ENCODE data around the gene CYTIP. TPM values are rescaled to one million over a fixed set of nuclear protein-coding genes. Genes with fewer than 3 reads are reported as not detected.
"Not testable (repeated sequence)": the region's sequence is repeated elsewhere in the genome, so short reads cannot be mapped to it uniquely, and the experiment has no call there.

Gene CYTIP
- total RNA-seq, 1 donor from 2014 or later = 5.5 TPM

DNA sequence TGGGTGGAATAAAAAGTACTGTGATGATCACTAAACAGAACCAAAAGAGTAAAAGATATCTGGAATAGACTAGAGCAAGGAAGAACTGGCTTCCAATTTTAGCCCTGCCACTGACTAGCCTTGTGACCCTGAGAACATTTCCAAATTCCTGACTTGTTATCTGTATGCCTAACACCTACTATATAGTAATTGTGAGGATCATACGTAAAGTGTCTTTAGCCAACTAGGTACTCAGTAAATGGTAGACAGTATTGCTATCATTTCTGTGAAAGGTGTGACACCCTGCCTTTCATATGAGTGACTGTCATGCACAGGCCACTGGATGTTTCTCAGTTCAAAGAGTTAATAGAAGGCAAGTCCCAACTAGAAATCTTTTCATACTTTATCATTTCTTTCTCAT lies 29.8 kb downstream of the CYTIP start:
- TF ChIP-seq, protein P1, sequence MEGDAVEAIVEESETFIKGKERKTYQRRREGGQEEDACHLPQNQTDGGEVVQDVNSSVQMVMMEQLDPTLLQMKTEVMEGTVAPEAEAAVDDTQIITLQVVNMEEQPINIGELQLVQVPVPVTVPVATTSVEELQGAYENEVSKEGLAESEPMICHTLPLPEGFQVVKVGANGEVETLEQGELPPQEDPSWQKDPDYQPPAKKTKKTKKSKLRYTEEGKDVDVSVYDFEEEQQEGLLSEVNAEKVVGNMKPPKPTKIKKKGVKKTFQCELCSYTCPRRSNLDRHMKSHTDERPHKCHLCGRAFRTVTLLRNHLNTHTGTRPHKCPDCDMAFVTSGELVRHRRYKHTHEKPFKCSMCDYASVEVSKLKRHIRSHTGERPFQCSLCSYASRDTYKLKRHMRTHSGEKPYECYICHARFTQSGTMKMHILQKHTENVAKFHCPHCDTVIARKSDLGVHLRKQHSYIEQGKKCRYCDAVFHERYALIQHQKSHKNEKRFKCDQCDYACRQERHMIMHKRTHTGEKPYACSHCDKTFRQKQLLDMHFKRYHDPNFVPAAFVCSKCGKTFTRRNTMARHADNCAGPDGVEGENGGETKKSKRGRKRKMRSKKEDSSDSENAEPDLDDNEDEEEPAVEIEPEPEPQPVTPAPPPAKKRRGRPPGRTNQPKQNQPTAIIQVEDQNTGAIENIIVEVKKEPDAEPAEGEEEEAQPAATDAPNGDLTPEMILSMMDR (IDR thresholded peaks at IDR 0.05) = no peak
- intact Hi-C loops (cut with DNase I) = no loop called here
- Histone ChIP-seq H3K36me3 (no peaks in the 10 kb centered on the region), H3K27me3 (no peaks in the 10 kb centered on the region), H3K9me3 (no peaks in the 10 kb centered on the region), H3K4me3 (no peak overlapping the region), H3K4me1 (no peaks in the 10 kb centered on the region), H3K27ac (no peak overlapping the region)
- no peak for DNase-seq (ENCODE audit: low spot score in 2 of 2)

DNA sequence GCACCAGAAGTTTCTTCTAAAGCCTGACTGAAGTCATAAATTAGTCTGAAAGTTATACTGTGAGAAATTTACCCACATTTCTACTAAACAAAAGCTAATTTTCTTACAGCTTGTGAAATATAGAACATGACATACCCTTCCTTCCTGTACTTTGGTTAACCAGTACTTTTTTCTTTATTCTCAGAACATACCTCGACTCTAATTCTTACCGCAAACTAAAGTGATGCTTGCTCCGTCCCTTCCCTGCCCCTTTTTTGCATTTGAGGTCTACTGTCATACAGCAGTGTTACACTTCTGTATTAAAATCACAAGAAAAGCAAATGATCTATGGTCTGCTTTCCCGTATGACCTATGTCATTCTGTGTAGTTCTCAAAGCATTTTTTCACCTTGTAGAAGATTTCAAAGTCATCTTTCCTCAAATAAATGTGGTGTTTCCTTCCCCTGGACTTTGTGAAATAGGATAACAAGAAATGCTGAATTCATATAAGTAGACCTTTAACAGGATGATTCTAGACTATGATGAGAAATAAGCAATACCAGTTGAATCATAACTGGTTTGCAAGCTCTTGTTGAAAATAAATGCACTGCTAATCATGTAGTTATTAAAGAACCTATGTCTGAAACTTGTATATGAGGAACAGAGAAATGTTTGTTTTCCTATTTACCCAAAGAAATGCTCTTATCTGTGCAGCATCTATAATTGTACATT lies 30.4 kb downstream of the CYTIP start:
- no peak overlapping the region for H3K27ac ChIP-seq
- TF ChIP-seq, protein P1 (IDR thresholded peaks at IDR 0.05) = no peak
- H3K36me3 ChIP-seq = no peaks in the 10 kb centered on the region
- H3K4me3 ChIP-seq = no peak overlapping the region
- H3K4me1 ChIP-seq = no peaks in the 10 kb centered on the region
- DNase-seq (ENCODE audit: low spot score in 2 of 2) = no peak
- H3K9me3 ChIP-seq = no peaks in the 10 kb centered on the region
- intact Hi-C loops (cut with DNase I) = no loop called here
- no peaks in the 10 kb centered on the region for H3K27me3 ChIP-seq

DNA sequence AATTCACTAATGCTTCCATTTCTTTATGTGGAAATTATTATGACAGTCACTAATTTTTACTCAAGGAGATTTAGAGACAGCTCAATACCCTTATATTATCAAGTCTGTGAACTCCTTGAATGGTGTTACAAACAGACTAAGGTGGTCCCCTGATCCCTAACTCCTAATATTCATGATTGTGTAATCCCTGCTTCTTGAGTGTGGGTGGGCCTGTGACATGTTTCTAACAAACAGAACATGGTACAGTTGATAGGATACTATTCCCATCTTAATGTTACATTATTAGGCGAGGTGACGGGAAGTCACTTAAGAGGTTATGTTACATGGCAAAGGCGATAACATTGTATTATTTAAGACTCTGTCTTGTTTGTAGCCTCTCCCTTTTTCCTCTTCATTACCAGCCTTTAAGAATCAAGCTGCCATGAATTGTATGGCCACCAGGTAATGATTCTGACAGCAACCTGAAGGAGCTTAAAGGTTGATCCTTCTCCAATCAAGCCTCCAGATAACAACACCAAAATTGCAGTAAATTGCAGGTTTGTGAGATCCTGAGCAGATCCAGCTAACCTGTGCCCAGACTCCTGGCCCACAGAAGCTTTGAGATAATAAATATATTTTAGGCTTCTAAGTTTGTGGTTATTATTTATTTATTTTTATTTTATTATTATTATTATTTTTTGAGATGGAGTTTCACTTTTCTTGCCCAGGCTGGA lies 32.1 kb downstream of the CYTIP start:
- Histone ChIP-seq H3K4me1 (no peaks in the 10 kb centered on the region), H3K36me3 (no peaks in the 10 kb centered on the region), H3K4me3 (no peak overlapping the region), H3K27ac (no peak overlapping the region), H3K27me3 (no peaks in the 10 kb centered on the region), H3K9me3 (no peaks in the 10 kb centered on the region)
- TF ChIP-seq, protein P1 (IDR thresholded peaks at IDR 0.05) = no peak
- intact Hi-C loops (cut with DNase I) = no loop called here
- no peak for DNase-seq (ENCODE audit: low spot score in 2 of 2)

DNA sequence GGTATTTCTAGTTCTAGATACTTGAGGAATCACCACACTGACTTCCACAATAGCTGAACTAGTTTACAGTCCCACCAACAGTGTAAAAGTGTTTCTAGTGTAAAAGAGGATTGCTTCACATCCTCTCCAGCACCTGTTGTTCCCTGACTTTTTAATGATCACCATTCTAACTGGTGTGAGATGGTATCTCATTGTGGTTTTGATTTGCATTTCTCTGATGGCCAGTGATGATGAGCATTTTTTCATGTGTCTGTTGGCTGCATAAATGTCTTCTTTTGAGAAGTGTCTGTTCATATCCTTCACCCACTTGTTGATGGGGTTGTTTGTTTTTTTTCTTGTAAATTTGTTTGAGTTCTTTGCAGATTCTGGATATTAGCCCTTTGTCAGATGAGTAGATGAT lies 38.5 kb downstream of the CYTIP start:
- H3K4me3 ChIP-seq; H3K4me1 ChIP-seq; H3K9me3 ChIP-seq; DNase-seq (ENCODE audit: low spot score in 2 of 2); H3K27me3 ChIP-seq; intact Hi-C loops (cut with DNase I); H3K27ac ChIP-seq; H3K36me3 ChIP-seq: not testable (repeated sequence)

DNA sequence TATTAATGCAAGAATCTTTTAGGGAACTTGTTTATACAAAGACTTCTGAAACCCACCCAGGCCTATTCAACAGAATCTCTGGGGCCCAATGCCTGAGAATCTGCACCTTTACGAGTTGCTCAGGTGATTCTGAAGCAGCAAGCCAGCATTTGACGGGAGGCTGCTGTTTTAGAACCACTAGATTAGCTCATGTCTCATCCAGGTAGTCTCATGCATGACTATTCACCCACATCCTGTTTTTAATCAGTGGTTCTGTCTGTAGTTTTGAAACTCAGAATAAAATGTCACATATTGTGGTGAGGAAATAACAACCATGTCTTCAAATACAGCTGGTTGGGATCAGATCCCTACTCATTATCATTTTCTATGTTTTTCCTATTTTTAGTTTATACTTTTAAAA lies 39.5 kb downstream of the CYTIP start:
- DNase-seq (ENCODE audit: low spot score in 2 of 2) = no peak
- H3K4me1 ChIP-seq = no peaks in the 10 kb centered on the region
- TF ChIP-seq, protein P1 (IDR thresholded peaks at IDR 0.05) = no peak
- H3K9me3 ChIP-seq = no peaks in the 10 kb centered on the region
- H3K4me3 ChIP-seq = no peak overlapping the region
- H3K27me3 ChIP-seq = no peaks in the 10 kb centered on the region
- intact Hi-C loops (cut with DNase I) = no loop called here
- H3K36me3 ChIP-seq = no peaks in the 10 kb centered on the region
- H3K27ac ChIP-seq = no peak overlapping the region

DNA sequence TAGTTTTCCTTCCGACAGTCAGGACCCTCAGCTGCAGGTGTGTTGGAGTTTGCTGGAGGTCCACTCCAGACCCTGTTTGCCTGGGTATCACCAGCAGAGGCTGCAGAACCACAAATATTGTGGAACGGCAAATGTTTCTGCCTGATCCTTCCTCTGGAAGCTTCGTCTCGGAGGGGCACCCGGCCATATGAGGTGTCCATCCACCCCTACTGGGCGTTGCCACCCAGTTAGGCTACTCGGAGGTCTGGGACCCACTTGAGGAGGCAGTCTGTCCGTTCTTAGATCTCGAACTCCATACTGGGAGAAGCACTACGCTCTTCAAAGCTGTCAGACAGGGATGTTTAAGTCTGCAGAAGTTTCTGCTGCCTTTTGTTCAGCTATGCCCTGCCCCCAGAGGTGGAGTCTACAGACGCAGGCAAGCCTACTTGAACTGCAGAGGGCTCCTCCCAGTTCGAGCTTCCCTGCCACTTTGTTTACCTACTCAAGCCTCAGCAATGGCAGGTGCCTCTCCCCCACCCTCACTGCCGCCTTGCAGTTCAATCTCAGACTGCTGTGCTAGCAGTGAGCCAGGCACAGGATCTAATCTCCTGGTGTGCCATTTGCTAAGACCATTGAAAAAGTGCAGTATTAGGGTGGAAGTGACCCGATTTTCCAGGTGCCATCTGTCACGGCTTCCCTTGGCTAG lies 40.9 kb downstream of the CYTIP start:
- H3K4me3 ChIP-seq; H3K4me1 ChIP-seq; DNase-seq (ENCODE audit: low spot score in 2 of 2); H3K36me3 ChIP-seq; intact Hi-C loops (cut with DNase I); H3K27me3 ChIP-seq; H3K9me3 ChIP-seq; H3K27ac ChIP-seq: not testable (repeated sequence)
